Measurements from ENCODE around the gene CDH13. TPM values are rescaled to one million over a fixed set of nuclear protein-coding genes. Genes with fewer than 3 reads are reported as not detected.

Gene CDH13
- total and polyA plus RNA-seq, 2 of the 8 experiments (the other 6 are each of a cell fraction or from before 2014, with no cell fraction given), result 2.3 to 2.4 TPM

GRCh38 chr16:82587289-82587688, 39.5 kb upstream of the CDH13 start:
- Histone ChIP-seq H2BK120ac (replicated peaks; ENCODE audit: low read depth, low read length) (no peak overlapping the region), H4K5ac (ENCODE audit: insufficient read length, low read depth, low read length) (no peak overlapping the region), H3K9me3 (ENCODE audit: insufficient read depth in 2 of 2, low read depth in 1 of 2, low read length in 1 of 2) (no peaks in the 10 kb centered on the region), H2BK5ac (ENCODE audit: low read depth, low read length) (no peak overlapping the region), H4K8ac (ENCODE audit: extremely low read depth, insufficient read depth, low read length) (no peak overlapping the region), H2AK5ac (ENCODE audit: low read depth, low read length) (no peak overlapping the region), H2AFZ (ENCODE audit: low read length) (no peak overlapping the region), H3K23me2 (ENCODE audit: low read depth, low read length) (no peaks in the 10 kb centered on the region), H3K27ac (ENCODE audit: low read depth, low read length) (no peak overlapping the region), H3K27me3 (replicated peaks in 1 of 4; ENCODE audit: control insufficient read depth in 3 of 4, extremely low read depth in 1 of 4, insufficient read depth in 3 of 4, low read length in 3 of 4) (no peaks in the 10 kb centered on the region), H3K79me2 (ENCODE audit: control insufficient read depth in 1 of 2, insufficient read depth in 2 of 2, low read length in 2 of 2) (no peaks in the 10 kb centered on the region), H2BK20ac (ENCODE audit: low read length) (no peak overlapping the region), H3K4me2 (ENCODE audit: insufficient read depth in 1 of 2, low read depth in 2 of 2, low read length in 2 of 2) (no peak overlapping the region), H3K56ac (replicated peaks; ENCODE audit: insufficient read length, low read depth, low read length) (no peak overlapping the region), H4K20me1 (replicated peaks in 1 of 2; ENCODE audit: control insufficient read depth in 1 of 2, insufficient read depth in 2 of 2, low read length in 2 of 2) (no peaks in the 10 kb centered on the region), H3K36me3 (ENCODE audit: control insufficient read depth in 2 of 4, insufficient read depth in 4 of 4, low read length in 3 of 4) (no peaks in the 10 kb centered on the region), H4K91ac (replicated peaks; ENCODE audit: insufficient read length, low read length) (no peak overlapping the region), H3K14ac (ENCODE audit: insufficient read length) (no peak overlapping the region), H3K23ac (ENCODE audit: insufficient read length) (no peak overlapping the region), H3K9ac (replicated peaks in 1 of 4; ENCODE audit: extremely low read depth in 1 of 4, low read depth in 3 of 4, low read length in 3 of 4) (no peak overlapping the region), H3K4me1 (replicated peaks in 1 of 4; ENCODE audit: control insufficient read depth in 3 of 4, insufficient read depth in 4 of 4, low read length in 3 of 4) (no peaks in the 10 kb centered on the region), H3K18ac (ENCODE audit: extremely low read depth, low read length) (no peak overlapping the region), H3K4me3 (ENCODE audit: extremely low read depth in 1 of 4, insufficient read depth in 2 of 4, low read depth in 3 of 4, low read length in 4 of 4) (no peak overlapping the region), H3K4ac (replicated peaks; ENCODE audit: insufficient read length, low read depth, low read length) (no peak overlapping the region), H3K79me1 (ENCODE audit: low read depth, low read length) (no peaks in the 10 kb centered on the region), H2BK15ac (ENCODE audit: low read length) (no peak overlapping the region), H2BK12ac (ENCODE audit: low read depth, low read length) (no peak overlapping the region)
- ChIA-PET POLR2A (ENCODE audit: partially characterized antibody) (no interaction called here), CTCF (ENCODE audit: partially characterized antibody) (interaction anchor here (1.0 to 1.5 kb wide), 2 partner anchors 13 to 24 kb away, joined by 3 to 4 read pairs; no protein-coding TSS in a partner anchor)
- FAIRE-seq (no peak), DNase-seq (ENCODE audit: low read depth in 1 of 2, low spot score in 2 of 2) (no peak)
- TF ChIP-seq RNF2 (IDR thresholded peaks at IDR 0.05; ENCODE audit: borderline replicate concordance, low read depth, low read length, missing control alignments, poor library complexity, severe bottlenecking) (no peak), RXRA (IDR thresholded peaks at IDR 0.05; ENCODE audit: insufficient read depth, low read depth, low read length) (no peak), CBX8 (IDR thresholded peaks at IDR 0.05; ENCODE audit: borderline replicate concordance, low read depth, low read length) (no peak), NANOG (IDR thresholded peaks at IDR 0.05; ENCODE audit: insufficient read depth, low read depth, low read length, poor library complexity, severe bottlenecking) (no peak), KDM1A (IDR thresholded peaks at IDR 0.05; ENCODE audit: borderline replicate concordance, low read length) (no peak), EP300 (IDR thresholded peaks at IDR 0.05; ENCODE audit: borderline replicate concordance in 1 of 2, low read depth in 2 of 2, low read length in 2 of 2) (no peak), CTCF (IDR thresholded peaks at IDR 0.05; ENCODE audit: control extremely low read depth in 1 of 3, insufficient read depth in 1 of 3, low read depth in 1 of 3, low read length in 3 of 3) (no peak), MAFK (IDR thresholded peaks at IDR 0.05; ENCODE audit: low read depth, low read length) (no peak), POU5F1 (IDR thresholded peaks at IDR 0.05; ENCODE audit: low read depth, low read length) (no peak), EZH2 (IDR thresholded peaks at IDR 0.05; ENCODE audit: low read depth, low read length, severe bottlenecking) (no peak)
- WGBS, 2 experiments (ENCODE audit: extremely low coverage in 1 of 2, insufficient coverage in 1 of 2, insufficient read length in 1 of 2, insufficient replicate concordance in 2 of 2, low coverage in 1 of 2, low lambda C conversion rate in 2 of 2, missing lambda C conversion rate in 1 of 2), result 94% methylated on average over 7 of the region's 7 CpGs; no CpG with 5 or more reads in 1 of the 2 experiments
